Activated CD4-positive, alpha-beta T cell treated with anti-CD3 and anti-CD28 coated beads for 36 hours (primary cell): ENCODE results near the gene LYST. TPM values are rescaled to one million over a fixed set of nuclear protein-coding genes. Genes with fewer than 3 reads are reported as not detected.
A peak's percentile ranks its signal among the peaks of the same experiment; 100 is the strongest.
"Not testable (repeated sequence)": the region's sequence is repeated elsewhere in the genome, so short reads cannot be mapped to it uniquely, and the experiment has no call there.

Source experiments
- ATAC-seq: fragments of 200-7000 bp; cut with Tn5 transposase; one replicate; pipeline ENCODE4 v1.10.0; 2021; ENCODE audit warnings: mild to moderate bottlenecking, moderate library complexity
- CTCF ChIA-PET: fragments of 350-600 bp; sonication (Branson Sonifier 250); formaldehyde crosslinking; loops from one replicate; lab custom pipeline; 2021; ENCODE audit warnings: antibody characterized with exemption; lab: Charles Lee
- POLR2A ChIA-PET: fragments of 350-600 bp; sonication (Branson Sonifier 250); formaldehyde crosslinking; loops from one replicate; lab custom pipeline; 2021; ENCODE audit warnings: antibody characterized with exemption, inconsistent platforms; lab: Charles Lee
- DNase-seq: peaks from one replicate; pipeline ENCODE4 v3.0.0-alpha.2; 2020
- H3K27ac Mint-ChIP-seq: one replicate; pipeline ENCODE4 v1.8.0; 2021; ENCODE audit warnings: mixed read lengths
- H3K27me3 Mint-ChIP-seq: one replicate; pipeline ENCODE4 v1.8.0; 2021; ENCODE audit warnings: mixed read lengths
- H3K36me3 Mint-ChIP-seq: one replicate; pipeline ENCODE4 v1.8.0; 2021; ENCODE audit warnings: low read depth, mixed read lengths
- H3K4me1 Mint-ChIP-seq: one replicate; pipeline ENCODE4 v1.8.0; 2021; ENCODE audit warnings: mixed read lengths
- H3K4me3 Mint-ChIP-seq: one replicate; pipeline ENCODE4 v1.8.0; 2021; ENCODE audit warnings: mild to moderate bottlenecking, moderate library complexity, mixed read lengths
- H3K9me3 Mint-ChIP-seq: one replicate; pipeline ENCODE4 v1.8.0; 2021; ENCODE audit warnings: low read depth, mixed read lengths
- intact Hi-C, 2 experiments: fragments of 100-400 bp; cut with DNase I in 1 of 2; cut with micrococcal nuclease in 1 of 2; formaldehyde crosslinking; loops; one replicate each; pipeline versions ENCODE4 v1.14.2 to v1.15.1; 2022 to 2024; cut with DNase I, micrococcal nuclease
- total RNA-seq, 2 experiments: library from RNA; stranded (reverse); gene quantifications; one replicate each; pipeline ENCODE4 v1.2.3, GENCODE V29; 2021

LYST gene, protein sequence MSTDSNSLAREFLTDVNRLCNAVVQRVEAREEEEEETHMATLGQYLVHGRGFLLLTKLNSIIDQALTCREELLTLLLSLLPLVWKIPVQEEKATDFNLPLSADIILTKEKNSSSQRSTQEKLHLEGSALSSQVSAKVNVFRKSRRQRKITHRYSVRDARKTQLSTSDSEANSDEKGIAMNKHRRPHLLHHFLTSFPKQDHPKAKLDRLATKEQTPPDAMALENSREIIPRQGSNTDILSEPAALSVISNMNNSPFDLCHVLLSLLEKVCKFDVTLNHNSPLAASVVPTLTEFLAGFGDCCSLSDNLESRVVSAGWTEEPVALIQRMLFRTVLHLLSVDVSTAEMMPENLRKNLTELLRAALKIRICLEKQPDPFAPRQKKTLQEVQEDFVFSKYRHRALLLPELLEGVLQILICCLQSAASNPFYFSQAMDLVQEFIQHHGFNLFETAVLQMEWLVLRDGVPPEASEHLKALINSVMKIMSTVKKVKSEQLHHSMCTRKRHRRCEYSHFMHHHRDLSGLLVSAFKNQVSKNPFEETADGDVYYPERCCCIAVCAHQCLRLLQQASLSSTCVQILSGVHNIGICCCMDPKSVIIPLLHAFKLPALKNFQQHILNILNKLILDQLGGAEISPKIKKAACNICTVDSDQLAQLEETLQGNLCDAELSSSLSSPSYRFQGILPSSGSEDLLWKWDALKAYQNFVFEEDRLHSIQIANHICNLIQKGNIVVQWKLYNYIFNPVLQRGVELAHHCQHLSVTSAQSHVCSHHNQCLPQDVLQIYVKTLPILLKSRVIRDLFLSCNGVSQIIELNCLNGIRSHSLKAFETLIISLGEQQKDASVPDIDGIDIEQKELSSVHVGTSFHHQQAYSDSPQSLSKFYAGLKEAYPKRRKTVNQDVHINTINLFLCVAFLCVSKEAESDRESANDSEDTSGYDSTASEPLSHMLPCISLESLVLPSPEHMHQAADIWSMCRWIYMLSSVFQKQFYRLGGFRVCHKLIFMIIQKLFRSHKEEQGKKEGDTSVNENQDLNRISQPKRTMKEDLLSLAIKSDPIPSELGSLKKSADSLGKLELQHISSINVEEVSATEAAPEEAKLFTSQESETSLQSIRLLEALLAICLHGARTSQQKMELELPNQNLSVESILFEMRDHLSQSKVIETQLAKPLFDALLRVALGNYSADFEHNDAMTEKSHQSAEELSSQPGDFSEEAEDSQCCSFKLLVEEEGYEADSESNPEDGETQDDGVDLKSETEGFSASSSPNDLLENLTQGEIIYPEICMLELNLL (N-terminal part only)
- total RNA-seq, result 10 to 100 TPM; 28.1 to 32.3 TPM

DNA sequence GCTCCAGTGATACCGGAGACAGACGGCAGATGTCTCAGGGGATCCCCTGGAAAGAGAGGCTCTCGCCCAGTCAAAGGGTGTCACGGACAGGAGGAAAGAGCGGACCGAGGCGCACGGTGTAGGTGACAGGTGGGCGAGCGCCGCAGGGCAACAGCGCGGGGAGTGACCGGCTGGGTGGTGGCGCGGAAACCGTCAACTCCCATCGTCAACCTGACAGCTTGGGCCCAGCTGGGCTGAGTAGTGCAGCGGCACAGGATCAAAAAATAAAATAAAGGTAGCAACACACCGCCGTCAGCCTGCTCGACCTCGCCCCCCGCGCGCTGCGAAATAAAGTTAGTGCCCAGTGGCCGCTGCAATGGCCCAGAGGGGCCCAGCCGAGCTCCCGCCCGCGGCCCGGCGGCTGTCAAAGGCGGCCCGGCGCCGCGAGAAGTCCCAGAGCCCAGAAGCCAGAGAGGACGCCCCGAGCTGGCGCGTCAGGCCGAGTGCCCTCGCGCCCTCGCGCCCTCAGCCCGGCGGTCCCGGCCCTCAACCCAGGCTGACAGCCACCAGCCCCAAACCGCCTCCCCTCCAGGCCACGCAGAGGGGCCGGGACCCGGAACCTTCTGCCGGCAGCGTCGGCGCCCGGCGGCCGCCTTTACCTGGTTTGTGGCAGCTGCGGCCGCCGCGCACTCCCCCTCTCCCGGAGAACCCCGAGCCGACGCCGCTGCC lies at the start of gene LYST:
LYST (minus strand) TSS at position 702 of the 708 bp plus-strand sequence. CDS start 36,489 bp downstream, outside the sequence.
- H3K4me1 Mint-ChIP-seq, result peaks cover 42% of the 10 kb centered on the region
- ATAC-seq (peak; percentile 35), DNase-seq (peak; percentile 76)
- no peaks in the 10 kb centered on the region for H3K27me3 Mint-ChIP-seq
- POLR2A ChIA-PET, result interaction anchor here (0.7 to 2.9 kb wide), 8 partner anchors 9 to 851 kb away, joined by 3 to 16 read pairs (median 6); partner anchors contain the start of gene B3GALNT2
- H3K36me3 Mint-ChIP-seq, result peaks cover 28% of the 10 kb centered on the region
- peak within 1 kb of the TSS; percentile 97 for H3K27ac Mint-ChIP-seq
- H3K9me3 Mint-ChIP-seq, result no peaks in the 10 kb centered on the region
- intact Hi-C loops, result loop anchor here (1.0 to 5.0 kb wide), 14 partner anchors 9 to 1259 kb away; partner anchors contain the start of genes ARID4B (in 2 of the 2), GGPS1 (in 2 of the 2), B3GALNT2 (in 1 of the 2) and ERO1B (in 1 of the 2)
- H3K4me3 Mint-ChIP-seq, result peak within 1 kb of the TSS; percentile 96
- CTCF ChIA-PET, result interaction anchor here (0.7 to 2.2 kb wide), 13 partner anchors 9 to 870 kb away, joined by 3 to 24 read pairs (median 5); no protein-coding TSS in a partner anchor

DNA sequence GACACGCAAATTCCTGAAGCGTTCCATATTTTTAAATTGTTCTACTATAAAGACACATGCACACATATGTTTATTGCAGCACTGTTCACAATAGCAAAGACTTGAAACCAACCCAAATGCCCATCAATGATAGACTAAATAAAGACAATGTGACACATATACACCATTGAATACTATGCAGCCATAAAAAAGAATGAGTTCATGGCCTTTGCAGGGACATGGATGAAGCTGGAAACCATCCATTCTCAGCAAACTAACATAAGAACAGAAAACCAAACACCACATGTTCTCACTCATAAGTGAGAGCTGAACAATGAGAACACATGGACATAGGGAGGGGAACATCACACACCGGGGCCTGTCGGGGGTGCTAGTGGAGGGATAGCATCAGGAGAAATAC lies 48.8 kb upstream of the LYST start:
- DNase-seq, H3K4me3 Mint-ChIP-seq, H3K27me3 Mint-ChIP-seq, ATAC-seq, H3K27ac Mint-ChIP-seq, POLR2A ChIA-PET, H3K9me3 Mint-ChIP-seq, CTCF ChIA-PET, H3K36me3 Mint-ChIP-seq, intact Hi-C loops: not testable (repeated sequence)
- H3K4me1 Mint-ChIP-seq, result peaks cover 40% of the 10 kb centered on the region

DNA sequence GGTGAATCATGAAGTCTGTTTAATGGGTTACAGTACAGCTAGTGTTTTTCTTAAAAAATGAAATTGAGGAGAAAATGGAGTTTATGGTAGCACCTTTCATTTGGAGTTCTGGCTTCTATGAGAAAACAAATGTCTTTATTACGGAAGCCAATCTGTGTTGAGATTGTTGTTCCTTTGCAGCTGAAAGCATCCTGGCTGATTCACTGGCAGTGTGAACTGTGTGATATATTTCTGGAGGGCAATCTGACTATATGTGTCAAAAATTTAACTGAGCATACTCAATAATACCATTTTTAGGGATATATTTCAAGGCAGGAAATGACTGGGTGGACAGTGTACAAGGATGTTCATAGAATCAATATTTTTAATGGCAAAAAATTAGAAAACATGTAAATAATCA lies 46.6 kb upstream of the LYST start:
- no peak overlapping the region for H3K4me3 Mint-ChIP-seq

DNA sequence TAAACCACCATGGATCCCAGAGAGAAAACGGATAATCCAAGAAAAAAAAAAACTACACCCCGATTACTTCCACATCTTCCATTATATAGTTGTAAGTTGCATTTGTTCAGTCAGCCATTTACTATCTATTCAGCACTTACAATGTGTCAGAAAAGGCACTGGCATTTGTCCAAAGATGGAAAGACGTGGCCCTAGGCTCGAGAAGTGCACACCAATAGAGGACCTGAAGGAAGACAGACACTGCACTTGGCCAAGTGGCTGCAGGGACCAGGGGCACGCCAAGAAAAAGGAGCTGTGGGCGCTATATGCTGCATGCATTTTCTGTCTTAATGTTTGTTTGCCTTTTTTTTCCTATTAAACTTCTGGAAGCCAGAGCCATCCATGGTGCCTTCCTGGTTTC lies 45.2 kb upstream of the LYST start:
- peaks cover 34% of the 10 kb centered on the region for H3K4me1 Mint-ChIP-seq
- ATAC-seq (no peak), DNase-seq (no peak)
- H3K4me3 Mint-ChIP-seq, result no peak overlapping the region
- POLR2A ChIA-PET, result no interaction called here
- no peak overlapping the region for H3K27ac Mint-ChIP-seq
- intact Hi-C loops, result loop anchor here (2.0 to 5.0 kb wide), 4 partner anchors 40 to 59 kb away; partner anchors contain the start of gene LYST (in 1 of the 2)
- no peaks in the 10 kb centered on the region for H3K36me3 Mint-ChIP-seq
- peaks cover 3% of the 10 kb centered on the region for H3K27me3 Mint-ChIP-seq
- CTCF ChIA-PET, result interaction anchor here (0.8 kb wide), 1 partner anchor 24 kb away, joined by 3 read pairs; no protein-coding TSS in a partner anchor
- no peaks in the 10 kb centered on the region for H3K9me3 Mint-ChIP-seq

More for the DNA sequence above, 46.6 kb upstream of the LYST start:
- intact Hi-C loops, result loop anchor here in 1 of 2 experiments (5.0 kb wide), 1 partner anchor 39 kb away; no protein-coding TSS in a partner anchor
- ATAC-seq (no peak), DNase-seq (no peak)
- POLR2A ChIA-PET, result no interaction called here
- no peaks in the 10 kb centered on the region for H3K36me3 Mint-ChIP-seq
- H3K9me3 Mint-ChIP-seq, result no peaks in the 10 kb centered on the region
- CTCF ChIA-PET, result no interaction called here
- H3K4me1 Mint-ChIP-seq, result peaks cover 42% of the 10 kb centered on the region
- H3K27ac Mint-ChIP-seq, result no peak overlapping the region
- H3K27me3 Mint-ChIP-seq, result no peaks in the 10 kb centered on the region

DNA sequence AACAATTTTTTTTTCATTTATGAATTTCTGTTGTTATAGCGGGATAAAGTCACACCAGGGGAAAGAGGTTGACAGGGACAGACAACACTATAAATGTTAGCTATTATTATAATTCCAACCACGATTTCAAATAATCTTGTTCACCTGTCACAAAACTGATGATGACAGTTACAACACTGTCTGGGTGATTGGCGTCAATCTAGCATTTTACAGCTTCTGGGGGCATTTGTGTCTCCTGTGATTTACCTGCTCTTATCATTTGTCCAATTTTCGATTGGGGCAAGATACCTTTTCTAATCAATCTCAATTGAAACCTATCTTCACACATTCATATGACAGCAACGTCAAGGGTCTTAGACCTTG lies 44.6 kb upstream of the LYST start:
- intact Hi-C loops, result loop anchor here (2.0 to 5.0 kb wide), 4 partner anchors 41 to 60 kb away; partner anchors contain the start of gene LYST (in 1 of the 2)
- H3K36me3 Mint-ChIP-seq, result no peaks in the 10 kb centered on the region
- CTCF ChIA-PET, result interaction anchor here (0.8 kb wide), 1 partner anchor 23 kb away, joined by 3 read pairs; no protein-coding TSS in a partner anchor
- H3K27me3 Mint-ChIP-seq, result peaks cover 3% of the 10 kb centered on the region
- peaks cover 33% of the 10 kb centered on the region for H3K4me1 Mint-ChIP-seq
- POLR2A ChIA-PET, result no interaction called here
- DNase-seq, result no peak
- no peak overlapping the region for H3K27ac Mint-ChIP-seq
- H3K9me3 Mint-ChIP-seq, result no peaks in the 10 kb centered on the region
- no peak overlapping the region for H3K4me3 Mint-ChIP-seq
- ATAC-seq, result no peak

DNA sequence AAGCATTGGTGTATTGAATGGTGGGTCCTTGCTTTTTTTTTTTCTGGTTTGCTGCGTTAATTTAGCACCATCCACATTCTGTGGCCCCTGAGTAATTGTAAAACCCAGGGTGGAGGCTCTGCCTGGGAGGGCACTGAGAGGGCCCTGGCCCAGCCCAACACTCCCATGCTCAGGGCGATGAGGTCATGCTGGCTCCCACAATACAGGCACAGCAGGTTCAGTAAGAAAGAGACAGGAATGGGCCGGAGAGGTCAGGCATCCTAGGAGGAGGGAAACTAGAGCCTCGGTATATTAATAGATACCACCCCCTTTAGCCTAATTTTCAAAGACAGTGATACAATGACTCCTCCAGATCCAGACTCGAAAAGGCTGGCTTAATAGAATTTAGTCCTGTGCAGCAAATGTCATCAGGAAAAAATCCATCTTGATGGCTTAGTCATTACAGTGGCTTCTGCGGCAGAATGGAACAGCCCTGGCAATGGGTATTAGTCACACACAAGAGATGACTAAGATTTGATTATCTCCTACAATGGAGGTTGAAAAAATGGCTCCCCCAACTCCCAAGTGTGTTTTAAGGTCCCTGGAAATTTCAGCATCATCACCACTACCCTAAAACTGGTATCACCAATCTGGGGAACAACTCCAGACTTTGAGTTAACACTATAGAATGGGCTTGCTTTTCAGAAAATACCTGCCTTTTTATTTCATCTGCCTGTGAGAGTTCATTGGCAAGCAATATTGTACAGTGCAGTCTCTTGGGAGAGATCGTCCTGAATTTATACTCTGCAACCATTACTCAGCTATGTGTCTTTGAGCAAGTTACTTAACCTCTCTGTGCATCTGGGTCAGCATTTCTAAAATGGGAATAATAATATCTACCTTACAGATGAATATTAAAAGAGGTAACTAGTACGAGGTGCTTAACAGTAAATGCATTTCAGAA lies 43.9 kb upstream of the LYST start:
- H3K4me3 Mint-ChIP-seq, result no peak overlapping the region
- H3K9me3 Mint-ChIP-seq, result no peaks in the 10 kb centered on the region
- peak overlapping the region; percentile 53 for H3K27ac Mint-ChIP-seq
- POLR2A ChIA-PET, result no interaction called here
- DNase-seq (peak; percentile 74), ATAC-seq (peak; percentile 92)
- peaks cover 32% of the 10 kb centered on the region for H3K4me1 Mint-ChIP-seq
- intact Hi-C loops, result loop anchor here (1.0 to 5.0 kb wide), 6 partner anchors 22 to 60 kb away; partner anchors contain the start of gene LYST (in 1 of the 2)
- peaks cover 3% of the 10 kb centered on the region for H3K27me3 Mint-ChIP-seq
- H3K36me3 Mint-ChIP-seq, result no peaks in the 10 kb centered on the region
- CTCF ChIA-PET, result no interaction called here

DNA sequence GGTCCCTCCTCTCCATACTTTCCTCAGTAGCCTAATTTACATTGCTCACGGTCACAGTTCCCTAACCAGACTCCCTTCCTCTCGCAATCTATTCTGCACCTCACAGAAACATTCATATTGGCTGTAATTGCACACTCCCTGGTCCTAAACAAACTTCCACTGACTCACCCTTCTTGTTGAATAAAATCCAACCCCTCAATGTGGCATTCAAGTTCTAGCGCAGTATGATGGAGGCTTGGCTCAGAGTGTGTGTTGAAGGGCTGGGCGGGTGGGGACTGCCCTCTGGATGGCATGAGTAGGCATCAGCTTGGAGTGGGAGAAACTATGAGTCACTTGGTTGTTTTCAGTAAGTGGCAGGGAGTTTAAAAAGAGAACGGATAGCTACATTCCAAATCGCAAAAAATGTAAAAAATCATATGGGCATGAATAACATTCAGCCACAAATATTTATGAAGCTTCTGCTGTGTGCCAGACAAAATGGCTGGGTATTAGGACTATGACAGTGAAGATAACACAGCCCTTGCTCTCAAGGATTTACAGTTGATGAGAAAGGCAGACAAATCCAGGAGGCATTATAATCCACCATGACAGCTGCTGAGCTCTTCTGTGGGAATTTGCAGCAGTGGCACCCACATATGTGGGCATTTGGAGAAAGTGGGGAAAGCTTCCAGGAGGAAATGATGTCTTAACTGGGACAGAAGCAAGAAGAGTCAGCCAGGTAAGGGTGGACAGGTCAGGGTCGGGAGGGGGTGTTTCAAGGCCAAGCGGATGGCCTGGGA lies 42.2 kb upstream of the LYST start:
- intact Hi-C loops, result no loop called here
- DNase-seq, result no peak
- POLR2A ChIA-PET, result no interaction called here
- peak; percentile 23 for ATAC-seq
- H3K9me3 Mint-ChIP-seq, result no peaks in the 10 kb centered on the region
- H3K27me3 Mint-ChIP-seq, result peaks cover 3% of the 10 kb centered on the region
- H3K36me3 Mint-ChIP-seq, result no peaks in the 10 kb centered on the region
- CTCF ChIA-PET, result interaction anchor here (0.6 to 1.0 kb wide), 3 partner anchors 42 to 89 kb away, joined by 3 to 4 read pairs (median 3); partner anchors contain the start of gene LYST
- peaks cover 32% of the 10 kb centered on the region for H3K4me1 Mint-ChIP-seq
- peak overlapping the region; percentile 11 for H3K27ac Mint-ChIP-seq
- no peak overlapping the region for H3K4me3 Mint-ChIP-seq

DNA sequence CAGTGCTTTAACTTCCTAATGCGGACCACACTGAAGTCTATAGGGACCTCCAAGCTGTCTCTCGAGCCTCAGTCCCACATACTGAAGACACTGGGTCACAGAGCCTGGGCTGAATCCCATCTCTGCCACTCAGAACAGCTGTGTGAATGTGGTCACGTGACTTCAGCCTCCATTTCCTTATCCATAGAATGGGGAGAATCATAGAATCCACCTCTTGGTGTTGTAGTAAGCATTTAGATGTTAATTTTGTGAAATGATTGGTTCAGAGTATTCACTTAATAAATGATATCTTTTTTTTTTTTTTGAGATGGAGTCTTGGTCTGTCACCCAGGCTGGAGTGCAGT lies 41.2 kb upstream of the LYST start:
- no peak overlapping the region for H3K27ac Mint-ChIP-seq
- CTCF ChIA-PET, result interaction anchor here (1.1 kb wide), 1 partner anchor 65 kb away, joined by 4 read pairs; no protein-coding TSS in a partner anchor

More for the DNA sequence above, 41.2 kb upstream of the LYST start:
- Mint-ChIP-seq H3K36me3 (no peaks in the 10 kb centered on the region), H3K9me3 (no peaks in the 10 kb centered on the region), H3K27me3 (peaks cover 3% of the 10 kb centered on the region), H3K4me3 (no peak overlapping the region), H3K4me1 (peaks cover 32% of the 10 kb centered on the region)
- ATAC-seq, result no peak
- POLR2A ChIA-PET, result no interaction called here
- no peak for DNase-seq
- intact Hi-C loops, result no loop called here
